HG02840 (cell line): ENCODE data around the gene XKR3.
"Not testable (repeated sequence)": the region's sequence is repeated elsewhere in the genome, so short reads cannot be mapped to it uniquely, and the experiment has no call there.

Experiments used
- ATAC-seq: cut with Tn5 transposase; IDR thresholded peaks from one replicate; pipeline ENCODE4 v1.9.1; 2021; ENCODE audit warnings: mild to moderate bottlenecking, moderate library complexity, moderate number of reproducible peaks; ENCODE audit not compliant: unreplicated experiment, low FRiP score

XKR3 gene

DNA sequence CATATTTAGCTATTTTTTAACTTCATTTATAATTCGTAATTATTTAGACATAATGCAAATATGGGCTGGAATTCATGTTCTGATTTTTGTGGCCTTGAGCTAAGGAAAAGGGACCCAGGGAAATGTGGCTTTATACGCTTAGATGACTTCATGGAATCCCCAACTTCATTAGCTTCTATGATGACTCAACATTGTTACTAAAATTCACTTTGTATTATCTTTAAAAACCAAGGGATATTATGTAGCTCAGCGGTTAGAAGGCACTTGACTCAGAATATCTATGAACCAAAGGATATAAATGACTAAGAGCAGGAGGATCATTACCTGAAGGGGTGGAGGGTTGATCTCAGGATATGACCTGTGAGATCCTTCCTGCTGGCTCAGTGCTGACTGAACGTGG, 64.8 kb downstream of the XKR3 start:
- not testable (repeated sequence) for ATAC-seq

DNA sequence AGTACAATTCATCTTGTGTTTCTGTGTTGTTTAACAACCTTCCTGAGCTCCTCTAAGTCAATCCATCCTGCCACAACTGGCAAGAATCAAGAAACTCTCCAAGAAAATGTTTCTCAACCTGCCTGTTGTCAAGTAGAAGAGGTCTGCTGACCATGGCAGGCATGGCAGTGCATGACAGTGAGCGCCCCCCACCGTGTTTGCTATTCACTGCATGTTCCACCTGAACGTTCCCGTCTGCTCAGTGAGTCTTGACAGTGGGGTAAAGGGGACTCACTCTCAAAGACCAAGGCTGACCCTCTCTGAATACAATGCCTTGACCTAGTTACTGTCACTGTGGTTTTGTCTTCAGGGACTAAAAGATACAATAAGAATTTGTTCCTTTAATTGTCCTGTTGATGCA, 75.9 kb downstream of the XKR3 start:
- not testable (repeated sequence) for ATAC-seq

DNA sequence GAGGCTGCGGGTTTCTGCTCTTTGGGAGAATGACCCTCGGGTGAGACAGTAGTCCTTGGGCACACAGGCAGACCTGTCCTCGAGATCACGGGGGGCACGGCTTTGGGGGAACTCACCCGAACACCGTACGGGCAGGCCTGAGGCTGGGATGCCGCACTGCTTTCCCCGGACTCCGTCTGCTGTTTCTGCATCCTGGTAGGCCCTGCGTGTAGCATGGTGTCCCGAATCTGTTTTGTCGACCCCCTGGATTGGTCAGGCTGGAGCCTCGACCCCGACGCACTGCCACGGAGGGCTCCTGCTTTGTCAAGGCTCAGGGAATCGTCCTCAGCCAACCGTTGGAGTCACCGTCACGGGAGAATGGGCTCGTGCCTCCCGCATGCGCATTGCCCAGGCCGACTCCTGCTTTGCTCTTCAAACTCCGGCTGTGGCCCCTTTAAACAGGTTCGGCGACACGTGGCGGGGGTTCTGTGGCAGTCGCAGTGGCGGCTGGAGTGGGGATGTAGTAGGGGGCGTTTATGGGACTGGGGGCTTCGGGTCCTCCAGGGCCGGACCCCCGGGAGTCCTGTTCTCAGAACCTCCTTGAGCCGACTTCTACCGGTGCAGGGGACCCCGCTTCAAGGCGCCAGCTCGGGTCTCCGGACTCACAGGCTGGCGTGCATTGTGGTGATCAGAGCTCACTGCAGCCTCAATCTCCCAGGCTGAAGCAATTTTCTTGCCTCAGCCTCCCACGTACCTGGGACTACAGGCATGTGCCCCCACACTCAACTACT, 76.9 kb downstream of the XKR3 start:
- ATAC-seq = not testable (repeated sequence)

DNA sequence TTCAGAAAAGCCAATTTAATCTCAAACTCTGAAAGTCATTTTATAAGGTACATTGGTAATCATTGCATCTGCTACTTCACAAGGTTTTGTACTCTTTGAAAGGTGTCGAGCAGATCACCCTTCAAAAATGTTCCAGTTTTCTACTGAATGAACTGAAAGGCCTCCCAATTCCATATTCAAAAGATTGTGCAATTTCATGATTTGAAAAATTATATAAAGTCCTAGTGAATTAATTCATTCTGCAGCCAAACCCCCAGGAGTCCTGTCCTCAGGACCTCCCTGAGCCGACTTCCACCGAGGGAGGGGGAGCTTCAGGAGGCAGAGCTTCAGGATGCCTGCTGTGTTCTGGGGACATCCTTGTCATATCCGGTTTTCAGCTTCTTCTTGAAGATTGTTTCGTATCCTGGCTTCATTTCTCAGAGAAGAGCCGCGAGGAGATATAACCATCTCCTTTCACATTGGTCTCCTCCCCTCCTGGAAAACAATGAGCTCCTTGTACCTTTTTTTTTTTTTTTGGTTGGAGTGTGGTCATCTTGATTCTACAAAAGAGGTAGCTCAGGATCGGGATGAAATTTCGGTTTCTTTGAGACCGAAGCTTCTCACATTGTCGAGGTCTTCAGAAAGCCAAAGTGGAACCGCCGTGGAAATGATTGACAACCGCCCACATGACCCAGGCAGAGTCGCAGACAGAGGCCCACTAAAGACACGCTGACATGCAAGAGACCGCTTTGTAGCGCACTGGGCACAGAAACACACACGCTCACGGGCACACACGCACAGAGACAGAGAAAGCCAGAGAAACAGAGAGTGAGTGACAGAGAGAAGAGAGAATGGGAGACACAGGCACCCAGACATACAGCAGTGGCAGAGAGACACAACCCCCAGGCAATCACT, 77.7 kb downstream of the XKR3 start:
- ATAC-seq = not testable (repeated sequence)

DNA sequence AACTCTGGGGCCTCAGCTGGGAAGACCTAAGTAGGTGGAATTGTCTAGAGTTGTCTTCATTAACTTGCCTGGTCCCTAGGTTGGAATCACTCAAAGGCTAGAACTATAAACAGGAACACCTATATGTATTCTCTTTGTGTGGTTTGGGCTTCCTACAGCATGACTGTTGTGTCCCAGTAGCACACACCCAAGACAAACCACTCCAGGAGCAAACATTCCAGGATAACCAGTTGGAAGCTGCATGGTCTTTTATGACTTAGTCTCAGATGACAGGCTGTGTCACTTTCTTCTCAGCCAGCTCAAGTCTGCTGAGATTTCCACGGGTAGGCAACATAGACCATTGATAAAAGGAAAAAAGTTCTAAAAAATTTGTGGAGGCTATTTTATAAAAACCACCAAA, 90.9 kb downstream of the XKR3 start:
- not testable (repeated sequence) for ATAC-seq
